Fibroblast of villous mesenchyme (primary cell): ENCODE results near the gene UBE2E1. TPM values are rescaled to one million over a fixed set of nuclear protein-coding genes. Genes with fewer than 3 reads are reported as not detected.

Experiments used
- DNase-seq: peaks from one replicate; pipeline ENCODE4 v3.0.0-alpha.2; 2010; ENCODE audit warnings: low read depth
- H3K4me3 ChIP-seq: 2 replicates; pipeline ENCODE4 v1.5.1; 2011; ENCODE audit warnings: low read depth, mild to moderate bottlenecking, low read length
- total RNA-seq: library from RNA; depleted of rRNA; stranded (reverse); fragments of >200 nt; gene quantifications from 2 replicates; pipeline ENCODE4 v1.2.3, GENCODE V29; 2012
- TF ChIP-seq, protein P1 (sequence below): IDR thresholded peaks from 2 replicates; pipeline ENCODE4 v1.5.1; 2012; ENCODE audit warnings: low read depth, mild to moderate bottlenecking, low read length; ENCODE audit not compliant: insufficient read depth

Gene UBE2E1
- 62.2 and 69.5 TPM in 2 replicates for total RNA-seq

DNA sequence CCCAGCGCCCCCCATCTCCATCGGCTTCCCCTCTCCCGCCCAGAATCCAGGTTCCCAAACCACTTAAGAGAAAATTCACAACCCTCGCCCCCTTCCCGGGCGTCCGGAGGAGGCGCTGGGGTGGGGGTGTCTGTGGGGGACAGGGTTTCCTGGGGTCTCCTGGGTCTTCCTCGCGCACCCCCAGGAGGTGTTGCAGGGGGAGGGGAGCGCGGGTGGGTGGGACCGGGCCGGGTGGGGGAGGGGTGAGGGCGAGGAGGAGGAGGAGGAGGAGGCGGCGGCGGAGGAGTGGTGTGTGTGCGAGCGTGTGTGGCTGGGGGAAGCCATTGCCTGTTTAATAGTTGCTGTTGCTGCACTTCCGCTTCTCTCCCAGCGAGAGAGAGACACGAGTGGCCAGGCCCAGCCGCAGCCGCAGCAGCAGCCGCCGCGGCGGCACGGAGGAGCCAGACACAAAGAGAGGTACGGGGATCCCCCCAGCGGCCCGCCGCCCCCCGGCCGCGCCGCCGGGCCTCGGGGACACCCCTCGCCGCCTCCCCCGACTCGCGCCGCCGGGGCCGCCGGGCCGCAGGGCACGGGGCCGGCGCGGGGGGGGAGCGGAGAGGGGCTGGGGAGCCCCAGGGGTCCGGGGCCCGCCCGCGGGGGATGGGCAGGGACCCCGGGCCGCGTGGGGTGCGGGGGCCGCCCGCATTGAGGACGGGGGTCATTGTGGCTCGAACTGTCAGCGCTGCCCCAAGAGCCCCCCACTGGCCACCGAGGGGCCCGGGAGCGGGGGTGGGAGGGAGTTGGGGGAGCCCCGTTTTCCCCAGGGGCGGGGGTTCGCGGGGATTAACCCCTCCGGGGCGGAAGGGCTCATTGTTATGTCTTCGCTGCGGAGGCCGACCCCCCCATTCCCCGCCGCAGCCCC is at the start of gene UBE2E1:
UBE2E1 (plus strand) TSS at position 323 of the 901 bp plus-strand sequence. CDS start 1,315 bp downstream, outside the sequence.
- H3K4me3 ChIP-seq = peak within 1 kb of the TSS; percentile 80
- peak; percentile 75 for DNase-seq

GRCh38 chr3:23756206-23756840 is 49.4 kb upstream of the UBE2E1 start:
- H3K4me3 ChIP-seq = no peak overlapping the region
- TF ChIP-seq, protein P1, sequence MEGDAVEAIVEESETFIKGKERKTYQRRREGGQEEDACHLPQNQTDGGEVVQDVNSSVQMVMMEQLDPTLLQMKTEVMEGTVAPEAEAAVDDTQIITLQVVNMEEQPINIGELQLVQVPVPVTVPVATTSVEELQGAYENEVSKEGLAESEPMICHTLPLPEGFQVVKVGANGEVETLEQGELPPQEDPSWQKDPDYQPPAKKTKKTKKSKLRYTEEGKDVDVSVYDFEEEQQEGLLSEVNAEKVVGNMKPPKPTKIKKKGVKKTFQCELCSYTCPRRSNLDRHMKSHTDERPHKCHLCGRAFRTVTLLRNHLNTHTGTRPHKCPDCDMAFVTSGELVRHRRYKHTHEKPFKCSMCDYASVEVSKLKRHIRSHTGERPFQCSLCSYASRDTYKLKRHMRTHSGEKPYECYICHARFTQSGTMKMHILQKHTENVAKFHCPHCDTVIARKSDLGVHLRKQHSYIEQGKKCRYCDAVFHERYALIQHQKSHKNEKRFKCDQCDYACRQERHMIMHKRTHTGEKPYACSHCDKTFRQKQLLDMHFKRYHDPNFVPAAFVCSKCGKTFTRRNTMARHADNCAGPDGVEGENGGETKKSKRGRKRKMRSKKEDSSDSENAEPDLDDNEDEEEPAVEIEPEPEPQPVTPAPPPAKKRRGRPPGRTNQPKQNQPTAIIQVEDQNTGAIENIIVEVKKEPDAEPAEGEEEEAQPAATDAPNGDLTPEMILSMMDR = no peak
- DNase-seq = no peak

More for the DNA sequence above, at the start of gene UBE2E1:
- TF ChIP-seq, protein P1 = peak; percentile 7

DNA sequence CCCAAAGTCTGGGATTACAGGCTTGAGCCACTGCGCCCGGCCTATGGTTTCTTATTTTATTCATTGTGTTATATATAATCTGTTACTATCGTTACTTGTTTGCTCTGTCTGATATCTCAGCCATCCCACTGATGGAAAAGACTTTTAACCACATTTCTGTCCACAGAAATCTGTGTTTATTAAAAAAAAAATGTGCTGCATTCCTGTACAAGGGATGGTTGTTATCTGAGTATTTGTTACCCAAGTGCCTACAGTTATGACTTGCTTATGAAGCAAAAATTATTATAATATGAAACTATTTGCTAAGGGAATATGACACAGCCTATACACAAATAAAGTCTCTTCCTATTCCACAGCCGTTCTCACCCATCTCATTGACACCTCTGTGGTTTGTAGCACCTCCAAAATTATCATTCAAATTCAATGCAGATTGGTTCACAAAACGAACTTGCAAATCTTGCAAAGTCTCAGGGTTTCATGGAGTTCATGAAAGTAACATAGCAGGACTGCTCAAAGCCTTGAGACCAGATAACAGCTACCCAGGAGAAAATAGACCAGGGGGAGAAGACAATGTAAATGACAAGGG is 47.4 kb upstream of the UBE2E1 start:
- no peak for DNase-seq
- no peak overlapping the region for H3K4me3 ChIP-seq
- TF ChIP-seq, protein P1 = no peak

- TF ChIP-seq, protein P1 = no peak
- DNase-seq = no peak
These were observed 45.4 kb upstream of the UBE2E1 start for GRCh38 chr3:23760325-23760724.

GRCh38 chr3:23760871-23761373 is 44.8 kb upstream of the UBE2E1 start:
- TF ChIP-seq, protein P1 = no peak
- H3K4me3 ChIP-seq = no peak overlapping the region
- DNase-seq = no peak

More at GRCh38 chr3:23760325-23760724, 45.4 kb upstream of the UBE2E1 start:
- H3K4me3 ChIP-seq = no peak overlapping the region

DNA sequence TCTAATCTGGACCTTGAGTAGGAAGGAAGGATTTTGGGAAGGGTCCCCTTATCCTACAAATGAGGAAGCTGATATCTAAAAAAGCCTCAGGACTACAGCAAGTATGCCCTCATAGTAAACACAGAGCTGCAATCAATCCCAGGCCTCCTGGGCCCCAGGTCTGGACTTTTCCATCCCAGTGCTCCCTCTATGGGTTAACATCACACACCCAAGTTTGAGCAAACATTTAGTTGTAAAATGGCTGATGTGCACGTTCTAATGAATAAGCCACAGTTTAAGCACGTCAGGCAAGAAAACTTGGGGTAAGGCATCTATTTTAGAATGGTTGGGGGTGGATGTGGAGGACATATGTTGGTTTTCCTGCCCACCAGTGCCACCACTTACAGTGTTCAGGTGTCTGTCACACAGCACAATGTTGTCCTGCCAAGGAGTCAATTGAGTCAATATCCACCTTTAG is 44.3 kb upstream of the UBE2E1 start:
- TF ChIP-seq, protein P1 = peak; percentile 71
- H3K4me3 ChIP-seq = no peak overlapping the region
- peak; percentile 73 for DNase-seq
